Astrocyte (in vitro differentiated cells and primary cell): ENCODE data around the gene ZNF689. TPM values are rescaled to one million over a fixed set of nuclear protein-coding genes. Genes with fewer than 3 reads are reported as not detected.
A peak's percentile ranks its signal among the peaks of the same experiment; 100 is the strongest.

ENCODE experiments used
- DNase-seq: peaks from one replicate; pipeline ENCODE4 v3.0.0-alpha.2; 2010; ENCODE audit warnings: low read depth
- FAIRE-seq: peaks from 2 replicates; lab custom pipeline; 2011; peaks lifted over from hg19 to GRCh38; lab: Jason Lieb, UNC
- H2AFZ ChIP-seq: 2 replicates; pipeline ENCODE4 v1.6.0; 2012; ENCODE audit warnings: low read depth, low read length, inconsistent platforms
- H3K27ac ChIP-seq: 2 replicates; pipeline ENCODE4 v1.5.1; 2011; ENCODE audit warnings: low read depth, low read length, inconsistent platforms
- H3K27me3 ChIP-seq: 2 replicates; pipeline ENCODE4 v1.6.0; 2011; ENCODE audit warnings: low read length, inconsistent platforms; ENCODE audit not compliant: insufficient read depth
- H3K36me3 ChIP-seq: 2 replicates; pipeline ENCODE4 v1.5.1; 2011; ENCODE audit warnings: low read length, inconsistent platforms; ENCODE audit not compliant: insufficient read depth
- H3K4me1 ChIP-seq: 2 replicates; pipeline ENCODE4 v1.5.1; 2011; ENCODE audit warnings: low read length, inconsistent platforms; ENCODE audit not compliant: insufficient read depth
- H3K4me2 ChIP-seq: 2 replicates; pipeline ENCODE4 v1.6.0; 2012; ENCODE audit warnings: low read length, inconsistent platforms
- H3K4me3 ChIP-seq: 2 replicates; pipeline ENCODE4 v1.5.1; 2011; ENCODE audit warnings: low read depth, mild to moderate bottlenecking, low read length, inconsistent platforms; ENCODE audit not compliant: insufficient read depth
- H3K79me2 ChIP-seq: 2 replicates; pipeline ENCODE4 v1.6.0; 2012; ENCODE audit warnings: mild to moderate bottlenecking, low read length, inconsistent platforms; ENCODE audit not compliant: insufficient read depth
- H3K9ac ChIP-seq: 2 replicates; pipeline ENCODE4 v1.6.0; 2012; ENCODE audit warnings: mild to moderate bottlenecking, low read length, inconsistent platforms
- H3K9me3 ChIP-seq: 2 replicates; pipeline ENCODE4 v1.5.1; 2012; ENCODE audit warnings: low read depth, mild to moderate bottlenecking, low read length, inconsistent platforms; ENCODE audit not compliant: insufficient read depth
- H4K20me1 ChIP-seq: 2 replicates; pipeline ENCODE4 v1.6.0; 2012; ENCODE audit warnings: low read length, inconsistent platforms; ENCODE audit not compliant: insufficient read depth
- H3K27ac Mint-ChIP-seq: one replicate; pipeline ENCODE4 v1.8.0; 2021; ENCODE audit warnings: mild to moderate bottlenecking, mixed read lengths; ENCODE audit not compliant: unreplicated experiment
- H3K27me3 Mint-ChIP-seq: one replicate; pipeline ENCODE4 v1.8.0; 2021; ENCODE audit warnings: low read depth, mixed read lengths; ENCODE audit not compliant: unreplicated experiment
- H3K36me3 Mint-ChIP-seq: one replicate; pipeline ENCODE4 v1.8.0; 2021; ENCODE audit warnings: low read depth, mixed read lengths; ENCODE audit not compliant: unreplicated experiment
- H3K4me1 Mint-ChIP-seq: one replicate; pipeline ENCODE4 v1.8.0; 2021; ENCODE audit warnings: low read depth, mixed read lengths; ENCODE audit not compliant: unreplicated experiment
- H3K4me3 Mint-ChIP-seq: one replicate; pipeline ENCODE4 v1.8.0; 2021; ENCODE audit warnings: mild to moderate bottlenecking, moderate library complexity, mixed read lengths; ENCODE audit not compliant: unreplicated experiment
- H3K9me3 Mint-ChIP-seq: one replicate; pipeline ENCODE4 v1.8.0; 2021; ENCODE audit warnings: mild to moderate bottlenecking, mixed read lengths; ENCODE audit not compliant: unreplicated experiment
- CTCF ChIP-seq: IDR thresholded peaks from 2 replicates; pipeline ENCODE4 v1.5.1; 2011; ENCODE audit warnings: low read depth, mild to moderate bottlenecking, inconsistent platforms, low read length, moderate library complexity; ENCODE audit not compliant: insufficient read depth
- EZH2 ChIP-seq: IDR thresholded peaks from 2 replicates; pipeline ENCODE4 v1.6.1; 2012; ENCODE audit warnings: mild to moderate bottlenecking, low read length, inconsistent platforms; ENCODE audit not compliant: insufficient read depth
- total RNA-seq: library from RNA; stranded (reverse); gene quantifications from 2 replicates; pipeline ENCODE4 v1.2.1, GENCODE V29; 2021

The ZNF689 gene
- total RNA-seq, 1 donor from 2014 or later: 7.5 TPM

- peaks cover 16% of the 10 kb centered on the region for H3K27me3 Mint-ChIP-seq
Measured at GRCh38 chr16:30566531-30566930, 43.7 kb downstream of the ZNF689 start.

GRCh38 chr16:30565984-30566383, 44.2 kb downstream of the ZNF689 start:
- Histone ChIP-seq H2AFZ (no peak overlapping the region), H3K27me3 (no peaks in the 10 kb centered on the region), H3K4me1 (peaks cover 3% of the 10 kb centered on the region), H3K4me2 (no peak overlapping the region), H3K4me3 (no peak overlapping the region), H3K79me2 (no peaks in the 10 kb centered on the region), H3K36me3 (no peaks in the 10 kb centered on the region), H3K9ac (no peak overlapping the region), H3K27ac (no peak overlapping the region), H4K20me1 (no peaks in the 10 kb centered on the region), H3K9me3 (no peaks in the 10 kb centered on the region)
- FAIRE-seq (no peak), DNase-seq (no peak)
- no peak overlapping the region for H3K27ac Mint-ChIP-seq
- peaks cover 18% of the 10 kb centered on the region for H3K27me3 Mint-ChIP-seq
- no peaks in the 10 kb centered on the region for H3K36me3 Mint-ChIP-seq
- H3K4me1 Mint-ChIP-seq: no peaks in the 10 kb centered on the region
- peak overlapping the region; percentile 54 for H3K4me3 Mint-ChIP-seq
- no peak for TF ChIP-seq EZH2
- H3K9me3 Mint-ChIP-seq: no peaks in the 10 kb centered on the region

More at GRCh38 chr16:30566531-30566930, 43.7 kb downstream of the ZNF689 start:
- Histone ChIP-seq H2AFZ (no peak overlapping the region), H3K36me3 (no peaks in the 10 kb centered on the region), H3K4me1 (peaks cover 6% of the 10 kb centered on the region), H3K4me2 (no peak overlapping the region), H3K27me3 (no peaks in the 10 kb centered on the region), H4K20me1 (no peaks in the 10 kb centered on the region), H3K27ac (no peak overlapping the region), H3K4me3 (no peak overlapping the region), H3K79me2 (no peaks in the 10 kb centered on the region), H3K9ac (no peak overlapping the region), H3K9me3 (no peaks in the 10 kb centered on the region)
- DNase-seq (no peak), FAIRE-seq (no peak)
- Mint-ChIP-seq H3K27ac (no peak overlapping the region), H3K36me3 (no peaks in the 10 kb centered on the region), H3K4me3 (no peak overlapping the region), H3K4me1 (no peaks in the 10 kb centered on the region), H3K9me3 (no peaks in the 10 kb centered on the region)
- TF ChIP-seq EZH2 (no peak), CTCF (no peak)

- no peak overlapping the region for H3K4me3 Mint-ChIP-seq
- no peak for FAIRE-seq
- DNase-seq: no peak
Measured at GRCh38 chr16:30565526-30565925, 44.7 kb downstream of the ZNF689 start.

More at GRCh38 chr16:30565526-30565925, 44.7 kb downstream of the ZNF689 start:
- Histone ChIP-seq H3K4me1 (no peaks in the 10 kb centered on the region), H2AFZ (no peak overlapping the region), H3K9me3 (no peaks in the 10 kb centered on the region), H3K36me3 (no peaks in the 10 kb centered on the region), H3K79me2 (no peaks in the 10 kb centered on the region), H3K9ac (no peak overlapping the region), H3K27ac (no peak overlapping the region), H3K27me3 (no peaks in the 10 kb centered on the region), H3K4me2 (no peak overlapping the region), H3K4me3 (no peak overlapping the region), H4K20me1 (no peaks in the 10 kb centered on the region)
- H3K9me3 Mint-ChIP-seq: no peaks in the 10 kb centered on the region
- H3K36me3 Mint-ChIP-seq: no peaks in the 10 kb centered on the region
- no peak overlapping the region for H3K27ac Mint-ChIP-seq
- peaks cover 18% of the 10 kb centered on the region for H3K27me3 Mint-ChIP-seq
- TF ChIP-seq CTCF (no peak), EZH2 (no peak)
- no peaks in the 10 kb centered on the region for H3K4me1 Mint-ChIP-seq
